Brain microvascular endothelial cell (primary cell): ENCODE data around the gene TLN1.

Experiments used
- DNase-seq: peaks from one replicate; pipeline ENCODE4 v3.0.0-alpha.2; 2020
- H3K27ac ChIP-seq: fragments of 250-450 bp; sonication (Bioruptor Pico); 2 replicates; pipeline ENCODE4 v1.5.1; 2020; ENCODE audit warnings: mild to moderate bottlenecking, moderate library complexity
- H3K27me3 ChIP-seq: fragments of 250-450 bp; sonication (Bioruptor Pico); replicated peaks from 2 replicates; pipeline ENCODE4 v1.5.1; 2020; ENCODE audit warnings: mild to moderate bottlenecking
- H3K36me3 ChIP-seq: fragments of 250-450 bp; sonication (Bioruptor Pico); replicated peaks from 2 replicates; pipeline ENCODE4 v1.5.1; 2020; ENCODE audit warnings: mild to moderate bottlenecking
- H3K4me3 ChIP-seq: 2 replicates; pipeline ENCODE4 v1.5.1; 2011; ENCODE audit warnings: low read depth, mild to moderate bottlenecking, control low read depth, low read length, moderate library complexity
- CTCF ChIP-seq: IDR thresholded peaks from 2 replicates; pipeline ENCODE4 v1.5.1; 2011; ENCODE audit warnings: low read depth, mild to moderate bottlenecking, moderate library complexity, low read length, control low read depth, inconsistent platforms; ENCODE audit errors: missing control alignments
- in situ Hi-C: cut with HindIII; loops from 2 replicates; pipeline ENCODE4 v1.10.0; 2017; ENCODE audit warnings: low sequenced_read_pairs, low pct_ligation_motif_present

TLN1 gene

GRCh38 chr9:35706951-35707350, 25.0 kb downstream of the TLN1 start:
- Histone ChIP-seq H3K27ac (no peak overlapping the region), H3K4me3 (no peak overlapping the region), H3K27me3 (no peaks in the 10 kb centered on the region), H3K36me3 (peaks cover 94% of the 10 kb centered on the region)
- TF ChIP-seq CTCF = no peak
- in situ Hi-C loops = no loop called here
- no peak for DNase-seq

GRCh38 chr9:35705836-35706430, 26.1 kb downstream of the TLN1 start:
- H3K27me3 ChIP-seq = no peaks in the 10 kb centered on the region
- H3K4me3 ChIP-seq = no peak overlapping the region
- TF ChIP-seq CTCF = no peak
- in situ Hi-C loops = no loop called here
- no peak overlapping the region for H3K27ac ChIP-seq
- DNase-seq = no peak
- peaks cover 94% of the 10 kb centered on the region for H3K36me3 ChIP-seq

DNA sequence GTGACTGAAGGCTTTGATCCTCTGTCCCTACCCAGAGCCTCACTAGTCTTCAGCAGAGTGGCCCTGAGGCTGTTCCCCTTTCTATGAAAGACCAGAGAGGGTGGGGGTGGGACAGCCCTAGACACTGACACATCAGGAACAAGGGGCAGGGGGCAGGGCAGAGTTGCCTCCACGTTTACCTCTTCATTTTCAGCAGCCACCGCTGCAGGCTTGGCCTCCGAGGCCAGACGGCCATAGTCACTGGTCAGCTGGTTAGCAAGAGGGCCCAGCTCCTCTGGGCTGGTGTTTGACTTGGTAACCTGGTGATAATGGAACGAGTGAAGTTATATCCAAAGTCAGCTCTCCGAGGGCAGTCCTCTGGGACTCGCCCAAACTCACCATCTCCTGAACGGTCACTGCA, 26.6 kb downstream of the TLN1 start:
- H3K4me3 ChIP-seq = no peak overlapping the region
- H3K27me3 ChIP-seq = no peaks in the 10 kb centered on the region
- H3K36me3 ChIP-seq = peaks cover 94% of the 10 kb centered on the region
- no peak for DNase-seq
- H3K27ac ChIP-seq = no peak overlapping the region
- in situ Hi-C loops = no loop called here
- TF ChIP-seq CTCF = no peak

DNA sequence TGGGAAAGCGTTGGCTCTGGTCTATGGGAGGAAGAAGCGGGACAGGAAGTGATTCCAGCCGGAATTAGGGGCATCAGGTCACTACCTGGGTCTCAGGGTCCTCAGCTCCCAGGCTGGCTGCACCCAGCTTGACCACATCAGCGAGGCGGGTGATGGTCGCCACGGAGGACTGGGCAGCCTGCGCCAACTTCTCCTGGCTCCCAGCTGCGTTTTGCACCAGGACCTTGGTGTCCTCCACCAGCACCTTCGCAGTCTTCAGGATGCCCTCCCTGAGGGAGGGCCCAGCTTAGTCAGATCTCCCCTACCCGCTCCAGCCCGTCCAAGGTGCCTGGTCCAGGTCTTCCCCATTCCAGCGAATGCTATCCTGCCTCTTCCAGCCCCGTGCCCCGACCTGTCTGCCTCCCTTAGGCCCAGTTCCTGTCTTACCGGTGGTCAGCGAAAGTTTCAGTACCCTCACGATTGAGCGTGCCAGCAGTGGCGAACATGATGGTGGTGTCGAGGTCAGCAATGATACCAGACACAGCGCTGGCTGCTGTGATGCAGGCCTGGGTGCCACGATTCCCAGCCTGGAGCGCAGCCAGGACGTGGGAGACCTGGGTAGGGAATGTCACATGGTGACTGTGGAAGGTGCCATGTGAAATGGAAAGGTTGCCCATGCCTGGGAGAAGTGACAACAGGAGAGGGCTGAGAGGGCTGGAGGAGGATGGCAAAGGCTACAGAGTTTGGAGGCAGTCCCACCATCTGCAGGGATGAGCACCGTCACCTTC, 27.9 kb downstream of the TLN1 start:
- Histone ChIP-seq H3K4me3 (no peak overlapping the region), H3K27ac (no peak overlapping the region), H3K36me3 (peaks cover 100% of the 10 kb centered on the region), H3K27me3 (no peaks in the 10 kb centered on the region)
- TF ChIP-seq CTCF = no peak
- in situ Hi-C loops = no loop called here
- DNase-seq = no peak

DNA sequence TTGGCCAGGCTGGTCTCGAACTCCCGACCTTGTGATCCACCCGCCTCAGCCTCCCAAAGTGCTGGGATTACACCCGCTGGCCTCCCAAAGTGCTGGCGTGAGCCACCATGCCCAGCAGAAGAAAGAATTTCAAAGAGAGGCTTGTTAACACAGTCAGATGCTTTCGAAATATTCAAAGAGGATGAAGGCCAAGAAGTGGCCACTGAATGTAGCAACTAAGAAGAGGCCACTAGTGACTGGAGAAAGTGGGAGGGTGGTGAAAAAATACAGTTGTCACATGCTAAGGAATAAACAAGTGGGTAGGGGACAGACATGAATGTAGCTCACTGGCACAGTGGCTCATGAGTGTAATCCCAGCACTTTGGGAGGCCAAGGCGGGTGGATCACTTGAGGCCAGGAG, 29.3 kb downstream of the TLN1 start:
- Histone ChIP-seq H3K36me3 (peaks cover 100% of the 10 kb centered on the region), H3K27me3 (no peaks in the 10 kb centered on the region), H3K27ac (no peak overlapping the region), H3K4me3 (no peak overlapping the region)
- in situ Hi-C loops = no loop called here
- no peak for TF ChIP-seq CTCF
- no peak for DNase-seq
